HG03064 (cell line): Measurements from ENCODE around the gene KCNG3.

Source experiments
- ATAC-seq: cut with Tn5 transposase; IDR thresholded peaks from one replicate; pipeline ENCODE4 v1.9.1; 2021; ENCODE audit warnings: low read depth; ENCODE audit not compliant: unreplicated experiment

Gene KCNG3, protein sequence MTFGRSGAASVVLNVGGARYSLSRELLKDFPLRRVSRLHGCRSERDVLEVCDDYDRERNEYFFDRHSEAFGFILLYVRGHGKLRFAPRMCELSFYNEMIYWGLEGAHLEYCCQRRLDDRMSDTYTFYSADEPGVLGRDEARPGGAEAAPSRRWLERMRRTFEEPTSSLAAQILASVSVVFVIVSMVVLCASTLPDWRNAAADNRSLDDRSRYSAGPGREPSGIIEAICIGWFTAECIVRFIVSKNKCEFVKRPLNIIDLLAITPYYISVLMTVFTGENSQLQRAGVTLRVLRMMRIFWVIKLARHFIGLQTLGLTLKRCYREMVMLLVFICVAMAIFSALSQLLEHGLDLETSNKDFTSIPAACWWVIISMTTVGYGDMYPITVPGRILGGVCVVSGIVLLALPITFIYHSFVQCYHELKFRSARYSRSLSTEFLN

DNA sequence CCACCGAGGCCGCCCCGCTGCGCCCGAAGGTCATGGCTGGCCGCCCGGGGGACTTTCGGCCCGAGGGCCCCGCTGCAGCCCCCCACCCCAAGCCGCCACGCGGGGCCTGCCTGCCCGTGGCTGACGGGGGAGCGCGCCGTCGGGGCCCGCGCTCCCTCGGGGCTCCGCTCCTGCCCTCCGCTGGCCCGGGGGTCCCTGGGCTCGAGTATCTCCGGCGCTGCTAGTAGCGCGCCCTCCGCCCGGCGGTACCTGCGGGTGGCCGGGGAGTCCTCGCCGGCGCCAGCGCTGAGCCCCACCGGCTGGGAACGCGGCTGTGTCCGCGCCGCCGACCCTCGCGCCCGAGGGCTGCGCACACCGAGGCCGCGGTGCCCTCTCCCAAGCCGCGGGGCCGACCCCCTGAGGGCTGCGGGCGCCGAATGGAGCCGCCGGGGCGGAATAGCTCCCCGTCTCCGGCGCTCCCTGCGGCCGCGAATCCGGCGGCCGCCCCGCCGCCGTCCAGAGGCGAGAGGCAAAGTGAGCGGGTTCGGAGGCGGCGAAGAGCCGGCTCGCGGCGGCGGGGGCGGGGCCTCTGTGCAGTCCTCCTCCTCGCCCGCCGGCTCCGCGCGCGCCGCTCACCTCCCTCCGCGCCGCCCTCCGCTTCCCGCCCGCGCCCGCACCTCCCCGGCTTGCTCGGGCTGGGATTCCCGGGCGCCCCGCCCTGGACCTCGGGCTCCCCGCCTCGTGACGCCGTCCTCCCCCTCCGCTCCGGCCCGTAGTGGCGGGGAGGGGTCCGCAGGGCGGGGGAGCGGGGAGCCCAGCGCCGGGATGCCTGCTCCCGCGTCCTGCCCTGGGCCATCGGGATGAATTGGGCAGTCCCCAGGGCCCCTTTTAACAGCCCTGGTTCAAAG lies at the start of gene KCNG3:
Gene KCNG3, minus strand, starts transcription at position 515 of the 887 bp plus-strand sequence. Its CDS starts 481 bp downstream, at position 34.
- no peak for ATAC-seq

- ATAC-seq: no peak
These were observed 49.1 kb upstream of the KCNG3 start for GRCh38 chr2:42542871-42543270.

- no peak for ATAC-seq
These were observed 43.7 kb upstream of the KCNG3 start for GRCh38 chr2:42537493-42537892.

DNA sequence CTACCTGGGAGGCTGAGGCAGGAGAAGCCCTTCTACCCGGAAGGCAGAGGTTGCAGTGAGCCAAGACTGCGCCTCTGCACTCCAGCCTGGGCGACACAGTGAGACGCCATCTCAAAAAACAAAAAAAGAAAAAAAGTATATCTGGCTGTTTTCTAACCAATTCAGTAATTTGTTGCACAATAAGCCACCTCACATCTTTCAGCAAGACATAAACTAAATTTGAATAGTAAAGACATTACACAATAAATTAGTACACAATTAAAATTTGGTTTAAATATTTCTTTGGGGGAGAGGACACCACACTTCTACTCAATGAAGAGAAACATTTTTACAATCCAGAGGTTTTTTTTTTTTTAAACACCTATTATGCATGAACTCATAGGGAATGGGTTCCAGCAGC lies 38.6 kb upstream of the KCNG3 start:
- ATAC-seq: no peak

DNA sequence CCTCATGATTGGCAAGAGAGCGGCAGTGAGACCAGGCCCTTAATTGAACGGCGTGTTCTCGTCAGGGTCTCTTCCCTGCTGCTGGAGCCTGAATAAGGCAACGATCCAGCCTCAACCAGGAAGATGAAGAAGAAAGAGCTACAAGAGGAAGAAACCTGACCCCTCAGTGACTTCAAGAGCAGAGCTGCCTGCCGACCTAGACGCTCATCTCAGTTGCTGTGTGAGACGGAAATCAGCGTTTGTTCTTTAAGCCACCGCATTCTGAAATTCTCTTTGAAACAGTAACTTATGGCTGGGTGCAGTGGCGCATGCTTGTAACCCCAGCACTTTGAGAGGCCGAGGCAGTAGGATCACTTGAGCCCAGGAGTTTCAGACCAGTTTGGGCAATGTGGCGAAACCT lies 29.6 kb upstream of the KCNG3 start:
- ATAC-seq: no peak

- no peak for ATAC-seq
These were observed 28.3 kb upstream of the KCNG3 start for GRCh38 chr2:42522035-42522434.

DNA sequence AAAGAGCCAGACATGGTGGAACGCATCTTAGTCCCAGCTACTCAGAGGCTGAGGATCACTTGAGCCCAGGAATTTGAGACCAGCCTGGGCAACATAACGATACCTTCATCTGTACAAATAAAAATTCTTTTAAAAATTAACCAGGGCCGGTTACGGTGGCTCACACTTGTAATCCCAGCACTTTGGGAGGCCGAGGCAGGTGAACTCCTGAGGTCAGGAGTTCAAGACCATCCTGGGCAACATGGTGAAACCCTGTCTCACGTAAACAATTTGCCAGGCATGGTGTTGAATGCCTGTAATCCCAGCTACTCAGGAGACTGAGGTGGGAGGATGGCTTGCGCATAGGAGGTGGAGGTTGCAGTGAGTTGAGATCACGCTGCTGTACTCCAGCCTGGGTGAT lies 25.8 kb upstream of the KCNG3 start:
- ATAC-seq: no peak

DNA sequence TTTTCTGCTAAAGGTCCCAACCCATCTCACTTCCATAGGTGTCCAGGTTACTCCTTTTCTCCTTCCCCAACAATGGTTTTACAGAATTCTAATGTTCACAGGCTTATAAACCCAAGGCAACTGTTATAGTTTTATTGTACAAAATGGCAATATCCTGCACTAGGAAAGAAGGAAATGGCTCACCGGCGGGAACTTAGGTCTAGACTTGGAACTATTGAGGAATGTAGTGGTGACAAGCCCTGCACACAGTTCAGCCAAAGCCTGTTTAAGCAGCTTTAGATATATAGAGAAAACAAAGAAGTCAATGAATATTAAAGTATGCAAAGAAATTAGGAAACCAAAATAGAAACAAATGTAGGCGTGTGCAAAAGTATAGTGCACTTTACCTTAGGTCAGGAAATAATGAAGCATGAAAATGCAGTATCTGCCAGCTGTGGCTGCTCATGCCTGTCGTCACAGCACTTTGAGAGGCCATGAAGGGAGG lies 22.7 kb upstream of the KCNG3 start:
- no peak for ATAC-seq

DNA sequence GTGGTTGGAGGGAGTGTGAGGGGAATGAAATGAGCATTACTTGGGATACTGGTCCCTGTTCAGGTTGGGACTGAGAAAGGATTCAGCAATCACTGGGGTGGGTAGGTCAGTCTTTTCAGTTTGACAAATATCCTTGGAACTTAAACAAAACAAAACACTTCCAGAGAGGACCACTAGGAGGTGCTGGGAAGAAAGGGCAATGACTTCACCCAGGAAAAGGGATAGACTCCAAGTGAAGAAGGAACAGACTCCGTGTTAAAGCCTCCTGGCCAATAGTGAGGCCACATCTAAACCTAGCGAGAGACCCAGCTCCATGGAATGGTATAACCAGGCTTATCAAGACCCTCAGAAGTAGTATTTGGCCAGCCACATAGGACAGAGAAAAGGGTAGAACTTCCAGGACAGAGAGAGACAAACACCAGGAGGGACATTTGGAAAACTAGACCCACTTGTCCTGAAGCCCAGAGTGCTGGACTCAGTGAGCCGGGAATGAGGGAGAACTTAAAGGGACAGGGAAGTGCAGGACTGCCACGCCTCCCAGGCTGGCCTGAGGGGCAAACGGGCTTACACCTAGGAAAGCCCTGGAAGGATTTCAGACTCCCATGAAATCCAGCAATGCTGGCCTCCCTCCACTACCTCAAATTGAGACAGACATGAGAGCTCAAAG lies 19.6 kb upstream of the KCNG3 start:
- no peak for ATAC-seq

- ATAC-seq: no peak
These were observed 16.9 kb upstream of the KCNG3 start for GRCh38 chr2:42510608-42511243.

DNA sequence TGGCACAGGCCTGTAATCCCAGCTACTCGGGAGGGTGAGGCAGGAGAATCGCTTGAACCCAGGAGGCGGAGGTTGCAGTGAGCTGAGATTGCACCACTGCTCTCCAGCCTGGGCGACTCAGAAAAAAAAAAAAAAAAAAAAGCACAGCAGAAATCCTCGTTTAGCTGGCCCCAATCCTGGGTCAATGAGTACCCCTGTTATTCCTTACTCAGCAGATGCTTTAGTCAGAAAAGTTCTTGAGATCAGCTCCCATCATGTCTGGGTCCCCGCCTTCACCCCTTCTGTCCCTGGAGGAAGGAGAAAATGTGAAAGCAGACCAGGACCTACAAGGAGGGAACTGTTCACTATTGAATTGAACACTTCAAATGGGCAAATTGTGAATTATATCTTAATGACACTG lies 16.4 kb upstream of the KCNG3 start:
- no peak for ATAC-seq

DNA sequence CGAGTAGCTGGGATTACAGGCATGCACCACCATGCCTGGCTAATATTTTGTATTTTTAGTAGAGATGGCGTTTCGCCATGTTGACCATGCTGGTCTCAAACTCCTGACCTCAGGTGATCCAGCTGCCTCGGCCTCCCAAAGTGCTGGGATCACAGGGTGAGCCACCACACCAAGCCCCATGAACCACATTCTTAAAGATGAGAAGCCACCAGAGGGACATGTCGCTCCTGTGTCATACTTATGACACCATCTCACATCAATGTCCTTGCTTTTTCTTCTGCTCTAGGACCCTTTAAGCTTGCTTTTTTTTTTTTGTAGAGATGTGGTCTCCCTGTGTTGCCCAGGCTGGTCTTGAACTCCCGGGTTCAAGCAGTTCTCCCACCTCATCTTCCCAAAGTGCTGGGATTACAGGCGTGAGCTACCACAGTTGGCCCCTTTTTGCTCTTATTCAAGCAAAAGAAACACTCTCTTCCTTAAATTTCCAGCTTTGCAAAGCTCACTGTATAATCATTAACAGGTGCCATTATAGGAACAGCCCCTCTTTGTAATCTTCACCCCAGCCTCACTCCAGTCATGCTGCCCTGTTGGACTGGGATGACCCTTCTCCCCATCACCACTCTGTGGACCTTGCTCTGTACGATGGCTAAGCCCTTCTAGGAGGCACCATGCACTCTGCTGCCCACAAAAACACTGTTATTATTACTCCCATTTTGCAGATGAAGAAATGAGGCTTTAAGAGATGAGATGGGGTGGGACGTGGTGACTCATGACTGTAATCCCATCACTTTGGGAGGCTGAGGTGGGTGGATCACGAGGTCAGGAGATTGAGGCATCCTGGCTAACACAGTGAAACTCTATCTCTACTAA lies 10.8 kb upstream of the KCNG3 start:
- ATAC-seq: no peak

- ATAC-seq: no peak
These were observed 9.5 kb upstream of the KCNG3 start for GRCh38 chr2:42503291-42503690.

- no peak for ATAC-seq
These were observed 4.7 kb upstream of the KCNG3 start for GRCh38 chr2:42498497-42498896.

DNA sequence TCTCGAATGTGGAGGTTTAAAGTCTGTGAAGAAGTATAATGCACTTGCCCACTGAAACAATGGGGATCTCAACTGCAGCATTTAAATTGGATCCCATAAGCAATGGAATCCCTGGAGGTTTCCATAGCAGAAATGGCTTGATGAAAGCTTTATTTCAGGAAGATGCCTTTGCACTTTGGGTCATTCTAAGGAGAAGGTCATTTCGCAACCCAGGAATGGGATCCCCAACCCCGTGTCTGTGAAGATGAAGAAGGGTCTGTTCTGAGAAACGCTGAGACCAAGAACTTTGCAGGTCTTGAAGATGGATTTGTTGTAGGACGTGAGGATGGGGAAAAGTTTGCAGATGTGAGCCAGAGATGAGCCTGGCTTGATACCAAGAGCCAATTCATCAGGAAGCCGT lies 1.8 kb upstream of the KCNG3 start:
- no peak for ATAC-seq

GRCh38 chr2:42495234-42495581 lies 1.4 kb upstream of the KCNG3 start:
- ATAC-seq: no peak

- ATAC-seq: no peak
These were observed 812 bp upstream of the KCNG3 start for GRCh38 chr2:42494355-42495233.

DNA sequence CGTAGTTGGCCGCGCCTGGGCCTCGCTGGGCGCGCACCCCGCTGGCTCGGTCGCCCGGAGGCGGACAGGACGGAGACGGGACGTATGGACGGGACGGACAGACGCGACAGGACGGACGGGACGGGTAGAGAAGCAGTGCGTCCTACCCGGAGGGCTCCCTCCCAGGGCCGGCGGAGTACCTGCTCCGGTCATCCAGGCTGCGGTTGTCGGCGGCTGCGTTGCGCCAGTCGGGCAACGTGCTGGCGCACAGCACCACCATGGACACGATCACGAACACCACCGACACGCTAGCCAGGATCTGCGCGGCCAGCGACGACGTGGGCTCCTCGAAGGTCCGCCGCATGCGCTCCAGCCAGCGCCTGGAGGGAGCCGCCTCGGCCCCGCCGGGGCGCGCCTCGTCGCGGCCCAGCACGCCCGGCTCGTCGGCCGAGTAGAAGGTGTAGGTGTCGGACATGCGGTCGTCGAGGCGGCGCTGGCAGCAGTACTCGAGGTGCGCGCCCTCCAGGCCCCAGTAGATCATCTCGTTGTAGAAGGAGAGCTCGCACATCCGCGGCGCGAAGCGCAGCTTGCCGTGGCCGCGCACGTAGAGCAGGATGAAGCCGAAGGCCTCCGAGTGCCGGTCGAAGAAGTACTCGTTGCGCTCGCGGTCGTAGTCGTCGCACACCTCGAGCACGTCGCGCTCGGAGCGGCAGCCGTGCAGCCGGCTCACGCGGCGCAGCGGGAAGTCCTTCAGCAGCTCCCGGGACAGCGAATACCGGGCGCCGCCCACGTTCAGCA lies 903 bp downstream of the KCNG3 start:
- no peak for ATAC-seq
